PC-9 (cell line): Measurements from ENCODE around the gene MTG1. TPM values are rescaled to one million over a fixed set of nuclear protein-coding genes. Genes with fewer than 3 reads are reported as not detected.

Experiments used
- BruUV-seq: library from RNA; stranded (reverse); fragments of 400-500 nt; replicated peaks from 2 replicates; lab custom pipeline; 2021; lab: Mats Ljungman, UMichigan
- CTCF ChIA-PET: fragments of 300-600 bp; sonication (Branson Sonifier 250); formaldehyde crosslinking; loops from one replicate; lab custom pipeline; 2022; ENCODE audit warnings: antibody characterized with exemption; lab: Charles Lee
- POLR2A ChIA-PET: fragments of 300-600 bp; sonication (Branson Sonifier 250); formaldehyde crosslinking; loops from one replicate; lab custom pipeline; 2022; ENCODE audit warnings: antibody characterized with exemption; ENCODE audit not compliant: unreplicated experiment; lab: Charles Lee
- DNase-seq, 2 experiments: peaks; one replicate each; pipeline versions ENCODE4 v3.0.0 to v3.0.0-alpha.2; 2015 to 2022; ENCODE audit warnings: mixed read lengths in 1 of 2
- H2AFZ ChIP-seq: fragments of 200-600 bp; sonication (generic); 2 replicates; pipeline ENCODE4 v1.8.1; 2017; ENCODE audit warnings: antibody characterized with exemption
- H3F3A ChIP-seq: fragments of 200-600 bp; sonication (generic); 2 replicates; pipeline ENCODE4 v1.8.1; 2017; ENCODE audit warnings: antibody characterized with exemption, mild to moderate bottlenecking, low read depth; ENCODE audit not compliant: insufficient read depth
- H3K27ac ChIP-seq: fragments of 200-600 bp; sonication (generic); 2 replicates; pipeline ENCODE4 v1.6.1; 2016; ENCODE audit warnings: mixed run types
- H3K27me3 ChIP-seq: fragments of 200-600 bp; sonication (generic); 2 replicates; pipeline ENCODE4 v1.6.1; 2016; ENCODE audit warnings: low read depth, mixed run types; ENCODE audit not compliant: insufficient read depth
- H3K36me3 ChIP-seq: fragments of 200-600 bp; sonication (generic); 2 replicates; pipeline ENCODE4 v1.6.1; 2016; ENCODE audit warnings: low read depth, mixed run types
- H3K4me1 ChIP-seq: fragments of 200-600 bp; sonication (generic); replicated peaks from 2 replicates; pipeline ENCODE4 v1.6.1; 2016; ENCODE audit warnings: mixed run types; ENCODE audit not compliant: insufficient read depth
- H3K4me2 ChIP-seq: fragments of 200-600 bp; sonication (generic); 2 replicates; pipeline ENCODE4 v1.6.1; 2017; ENCODE audit warnings: mixed run types
- H3K4me3 ChIP-seq: fragments of 200-600 bp; sonication (generic); 2 replicates; pipeline ENCODE4 v1.6.1; 2016; ENCODE audit warnings: mixed run types
- H3K79me2 ChIP-seq: fragments of 200-600 bp; sonication (generic); 2 replicates; pipeline ENCODE4 v1.6.1; 2017; ENCODE audit warnings: low read depth, mixed run types
- H3K9me2 ChIP-seq: fragments of 200-600 bp; sonication (generic); 2 replicates; pipeline ENCODE4 v1.8.1; 2017; ENCODE audit warnings: mild to moderate bottlenecking; ENCODE audit not compliant: insufficient read depth
- H3K9me3 ChIP-seq: fragments of 200-600 bp; sonication (generic); 2 replicates; pipeline ENCODE4 v1.8.1; 2016; ENCODE audit warnings: low read depth; ENCODE audit not compliant: insufficient read depth
- H4K20me1 ChIP-seq: fragments of 200-600 bp; sonication (generic); 2 replicates; pipeline ENCODE4 v1.8.1; 2017; ENCODE audit not compliant: insufficient read depth
- EZH2 ChIP-seq: fragments of 200-600 bp; sonication (generic); IDR thresholded peaks from 2 replicates; pipeline ENCODE4 v1.8.0; 2017; ENCODE audit warnings: antibody characterized with exemption, low read depth
- intact Hi-C: fragments of 100-400 bp; cut with micrococcal nuclease; formaldehyde crosslinking; loops from one replicate; pipeline ENCODE4 v1.10.0; 2022; ENCODE audit not compliant: unreplicated experiment
- total RNA-seq: library from RNA; stranded (reverse); gene quantifications from 2 replicates; pipeline ENCODE4 v1.2.3, GENCODE V29; 2021
- TF ChIP-seq, protein P1 (sequence below): fragments of 200-600 bp; sonication (generic); conservative IDR thresholded peaks from 2 replicates; pipeline ENCODE4 v1.6.1; 2017; ENCODE audit warnings: mixed run types, antibody characterized with exemption, mild to moderate bottlenecking, moderate library complexity

Gene MTG1
- total RNA-seq, 1 experiment from 2014 or later: 33.0 TPM

- intact Hi-C loops: no loop called here
- H3K27me3 ChIP-seq: no peaks in the 10 kb centered on the region
- no peaks in the 10 kb centered on the region for H3K79me2 ChIP-seq
- no peaks in the 10 kb centered on the region for H3K9me2 ChIP-seq
- ChIA-PET CTCF (no interaction called here), POLR2A (no interaction called here)
- no peak for TF ChIP-seq EZH2
- TF ChIP-seq, protein P1, sequence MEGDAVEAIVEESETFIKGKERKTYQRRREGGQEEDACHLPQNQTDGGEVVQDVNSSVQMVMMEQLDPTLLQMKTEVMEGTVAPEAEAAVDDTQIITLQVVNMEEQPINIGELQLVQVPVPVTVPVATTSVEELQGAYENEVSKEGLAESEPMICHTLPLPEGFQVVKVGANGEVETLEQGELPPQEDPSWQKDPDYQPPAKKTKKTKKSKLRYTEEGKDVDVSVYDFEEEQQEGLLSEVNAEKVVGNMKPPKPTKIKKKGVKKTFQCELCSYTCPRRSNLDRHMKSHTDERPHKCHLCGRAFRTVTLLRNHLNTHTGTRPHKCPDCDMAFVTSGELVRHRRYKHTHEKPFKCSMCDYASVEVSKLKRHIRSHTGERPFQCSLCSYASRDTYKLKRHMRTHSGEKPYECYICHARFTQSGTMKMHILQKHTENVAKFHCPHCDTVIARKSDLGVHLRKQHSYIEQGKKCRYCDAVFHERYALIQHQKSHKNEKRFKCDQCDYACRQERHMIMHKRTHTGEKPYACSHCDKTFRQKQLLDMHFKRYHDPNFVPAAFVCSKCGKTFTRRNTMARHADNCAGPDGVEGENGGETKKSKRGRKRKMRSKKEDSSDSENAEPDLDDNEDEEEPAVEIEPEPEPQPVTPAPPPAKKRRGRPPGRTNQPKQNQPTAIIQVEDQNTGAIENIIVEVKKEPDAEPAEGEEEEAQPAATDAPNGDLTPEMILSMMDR: no peak
- no TSS peak for BruUV-seq
- no peaks in the 10 kb centered on the region for H4K20me1 ChIP-seq
- H3K9me3 ChIP-seq: no peaks in the 10 kb centered on the region
- no peaks in the 10 kb centered on the region for H3K4me1 ChIP-seq
- peak within 1 kb of the TSS; percentile 82 for H2AFZ ChIP-seq
- H3K27ac ChIP-seq: no peak within 1 kb of the TSS
- DNase-seq: peak in 1 of 2 experiments; percentile 41
- peak within 1 kb of the TSS; percentile 63 for H3K4me3 ChIP-seq
- H3F3A ChIP-seq: no peaks in the 10 kb centered on the region
- peak within 1 kb of the TSS; percentile 82 for H3K4me2 ChIP-seq
- no peaks in the 10 kb centered on the region for H3K36me3 ChIP-seq
Observed at GRCh38 chr10:133357285-133358161, 36.4 kb upstream of the MTG1 start, which contains the start of gene FUOM. Gene FUOM (minus strand): TSS chr10:133358019. CDS start chr10:133358007, 12 bp downstream.

DNA sequence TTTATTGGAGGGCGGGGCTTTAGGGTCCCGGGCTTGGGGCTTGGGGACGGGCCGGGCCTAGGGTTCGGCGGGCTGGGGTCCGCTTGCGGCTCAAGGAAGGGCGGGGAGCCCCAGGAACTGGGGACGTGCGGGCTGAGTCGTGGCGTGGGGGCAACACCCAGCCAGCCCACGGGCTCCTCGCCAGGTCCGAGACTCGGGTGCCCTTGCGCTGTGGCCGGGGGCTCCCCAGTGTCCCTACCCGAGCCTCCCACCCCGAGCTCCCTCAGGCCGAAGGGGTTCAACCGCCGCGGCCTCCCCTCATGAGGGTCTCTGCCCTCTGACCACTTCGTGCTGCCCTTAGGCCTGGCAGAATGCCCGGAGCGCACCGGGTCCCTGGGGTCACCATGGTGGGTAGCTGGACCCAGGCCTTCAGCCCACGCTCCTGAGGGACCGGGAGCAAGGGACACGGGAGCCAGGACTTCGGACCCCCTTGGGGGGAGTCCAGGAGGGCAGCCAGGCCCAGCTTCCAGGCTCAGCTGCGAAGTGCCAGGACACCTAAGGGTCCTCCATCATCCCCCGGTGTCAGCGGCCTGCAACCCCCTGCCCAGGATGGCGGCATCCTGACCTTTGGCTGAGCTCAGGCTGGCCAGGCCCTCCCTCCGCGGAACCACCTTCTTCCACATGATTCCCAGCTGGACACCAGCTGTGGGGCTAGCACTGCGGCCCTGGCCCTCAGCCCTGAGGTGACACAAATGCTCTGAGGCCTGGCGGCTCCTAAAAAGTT lies 35.6 kb upstream of the MTG1 start:
- Histone ChIP-seq H3K4me1 (no peaks in the 10 kb centered on the region), H3K27ac (no peak overlapping the region), H3K27me3 (no peaks in the 10 kb centered on the region), H3K4me3 (no peak overlapping the region), H3K36me3 (no peaks in the 10 kb centered on the region), H4K20me1 (no peaks in the 10 kb centered on the region), H3K79me2 (no peaks in the 10 kb centered on the region), H2AFZ (no peak overlapping the region), H3K4me2 (no peak overlapping the region), H3F3A (no peaks in the 10 kb centered on the region), H3K9me2 (no peaks in the 10 kb centered on the region), H3K9me3 (no peaks in the 10 kb centered on the region)
- intact Hi-C loops: no loop called here
- no peak for DNase-seq
- no TSS peak for BruUV-seq
- ChIA-PET CTCF (no interaction called here), POLR2A (no interaction called here)
- TF ChIP-seq, protein P1: no peak
- TF ChIP-seq EZH2: no peak

DNA sequence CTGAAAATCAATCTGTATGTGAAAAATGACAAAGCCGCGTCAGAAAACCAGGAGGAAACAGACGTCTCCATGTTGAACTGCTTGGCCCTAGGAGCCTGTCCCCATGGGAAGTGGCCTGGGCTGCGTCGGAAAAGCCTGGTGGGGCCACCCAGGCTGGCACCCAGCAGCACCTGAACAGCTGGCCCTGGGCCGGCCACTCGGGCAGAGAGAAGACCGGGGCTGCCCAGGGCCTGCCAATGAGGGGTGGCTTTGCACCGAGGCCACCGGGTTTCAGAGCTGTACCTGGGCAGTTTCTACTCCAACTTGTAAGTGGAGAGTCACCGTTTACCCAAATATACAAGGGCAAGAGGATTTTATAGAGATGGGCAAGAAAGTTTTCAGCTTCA lies 35.0 kb upstream of the MTG1 start:
- POLR2A ChIA-PET: no interaction called here
- no peaks in the 10 kb centered on the region for H3K79me2 ChIP-seq
- H3K27me3 ChIP-seq: no peaks in the 10 kb centered on the region
- CTCF ChIA-PET: no interaction called here
- no peaks in the 10 kb centered on the region for H3K9me3 ChIP-seq
- H3K4me1 ChIP-seq: no peaks in the 10 kb centered on the region
- H2AFZ ChIP-seq: no peak overlapping the region
- no peaks in the 10 kb centered on the region for H3F3A ChIP-seq
- no peak overlapping the region for H3K4me2 ChIP-seq
- H4K20me1 ChIP-seq: no peaks in the 10 kb centered on the region
- H3K27ac ChIP-seq: no peak overlapping the region
- H3K4me3 ChIP-seq: no peak overlapping the region
- DNase-seq: no peak
- BruUV-seq: no TSS peak
- H3K9me2 ChIP-seq: no peaks in the 10 kb centered on the region
- no peaks in the 10 kb centered on the region for H3K36me3 ChIP-seq
- TF ChIP-seq, protein P1: no peak
- no peak for TF ChIP-seq EZH2
- intact Hi-C loops: no loop called here
